GM13976 (cell line): ENCODE data around the gene AJM1.

Source experiments
- DNase-seq: peaks from one replicate; pipeline ENCODE4 v3.0.0; 2012; ENCODE audit warnings: low spot score
- in situ Hi-C: fragments of 300-500 bp; cut with MboI; formaldehyde crosslinking; loops from one replicate; pipeline ENCODE4 v1.12.0; 2022; ENCODE audit warnings: low sequenced_read_pairs, mixed read lengths, inconsistent platforms; ENCODE audit not compliant: unreplicated experiment
- TF ChIP-seq, protein P1 (sequence below): IDR thresholded peaks from 2 replicates; pipeline ENCODE4 v1.5.1; 2012; ENCODE audit warnings: borderline replicate concordance, mild to moderate bottlenecking; ENCODE audit not compliant: insufficient read depth; ENCODE audit errors: extremely low read depth, missing control alignments, control extremely low read depth

AJM1 gene

DNA sequence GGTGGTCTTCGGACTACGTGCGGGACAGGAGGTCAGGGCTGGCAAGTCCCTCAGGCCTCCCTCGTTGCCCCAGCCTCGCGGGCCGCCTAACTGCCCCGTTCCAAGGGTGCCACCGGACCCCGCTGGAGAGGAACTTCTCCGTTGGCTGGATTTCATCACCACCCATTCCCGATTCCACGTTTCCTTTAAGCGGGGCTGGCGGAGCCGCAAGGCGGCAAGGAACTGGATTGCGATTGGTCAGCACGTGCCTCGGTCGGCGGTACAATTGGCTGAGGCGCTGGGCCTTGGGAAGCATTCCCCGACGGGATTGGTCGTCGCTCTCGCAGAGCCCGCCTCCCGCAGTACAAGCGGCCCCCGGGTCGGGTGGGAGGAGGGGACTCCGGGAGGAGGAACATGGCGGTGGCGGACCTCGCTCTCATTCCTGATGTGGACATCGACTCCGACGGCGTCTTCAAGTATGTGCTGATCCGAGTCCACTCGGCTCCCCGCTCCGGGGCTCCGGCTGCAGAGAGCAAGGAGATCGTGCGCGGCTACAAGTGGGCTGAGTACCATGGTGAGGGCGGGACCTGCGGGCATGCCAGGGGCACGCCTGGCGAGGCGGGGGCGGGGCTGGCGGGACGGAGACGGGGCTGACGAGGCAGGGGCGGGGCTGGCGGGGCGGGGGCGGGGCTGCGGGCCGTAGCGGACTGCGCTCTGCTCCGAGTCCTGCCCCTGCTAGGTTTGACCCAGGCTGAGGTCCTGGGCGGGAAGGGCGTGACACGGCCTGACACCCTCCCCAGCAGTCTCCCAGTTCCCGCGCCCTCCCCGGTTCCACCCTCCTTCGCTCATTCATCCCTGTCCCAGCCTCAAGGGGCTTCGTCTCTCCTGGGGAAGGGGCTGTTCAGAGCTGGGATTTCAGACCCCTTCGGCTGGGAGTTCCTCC, 7.0 kb downstream of the AJM1 start, which contains the start of gene PHPT1:
Gene PHPT1 (plus strand): TSS at position 372 of the 922 bp plus-strand sequence. CDS start 22 bp downstream, at position 394.
- DNase-seq: peak; percentile 100
- in situ Hi-C loops: no loop called here
- TF ChIP-seq, protein P1, sequence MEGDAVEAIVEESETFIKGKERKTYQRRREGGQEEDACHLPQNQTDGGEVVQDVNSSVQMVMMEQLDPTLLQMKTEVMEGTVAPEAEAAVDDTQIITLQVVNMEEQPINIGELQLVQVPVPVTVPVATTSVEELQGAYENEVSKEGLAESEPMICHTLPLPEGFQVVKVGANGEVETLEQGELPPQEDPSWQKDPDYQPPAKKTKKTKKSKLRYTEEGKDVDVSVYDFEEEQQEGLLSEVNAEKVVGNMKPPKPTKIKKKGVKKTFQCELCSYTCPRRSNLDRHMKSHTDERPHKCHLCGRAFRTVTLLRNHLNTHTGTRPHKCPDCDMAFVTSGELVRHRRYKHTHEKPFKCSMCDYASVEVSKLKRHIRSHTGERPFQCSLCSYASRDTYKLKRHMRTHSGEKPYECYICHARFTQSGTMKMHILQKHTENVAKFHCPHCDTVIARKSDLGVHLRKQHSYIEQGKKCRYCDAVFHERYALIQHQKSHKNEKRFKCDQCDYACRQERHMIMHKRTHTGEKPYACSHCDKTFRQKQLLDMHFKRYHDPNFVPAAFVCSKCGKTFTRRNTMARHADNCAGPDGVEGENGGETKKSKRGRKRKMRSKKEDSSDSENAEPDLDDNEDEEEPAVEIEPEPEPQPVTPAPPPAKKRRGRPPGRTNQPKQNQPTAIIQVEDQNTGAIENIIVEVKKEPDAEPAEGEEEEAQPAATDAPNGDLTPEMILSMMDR: no peak

GRCh38 chr9:136849960-136850865, 7.9 kb downstream of the AJM1 start:
- in situ Hi-C loops: no loop called here
- DNase-seq: no peak
- TF ChIP-seq, protein P1: no peak

DNA sequence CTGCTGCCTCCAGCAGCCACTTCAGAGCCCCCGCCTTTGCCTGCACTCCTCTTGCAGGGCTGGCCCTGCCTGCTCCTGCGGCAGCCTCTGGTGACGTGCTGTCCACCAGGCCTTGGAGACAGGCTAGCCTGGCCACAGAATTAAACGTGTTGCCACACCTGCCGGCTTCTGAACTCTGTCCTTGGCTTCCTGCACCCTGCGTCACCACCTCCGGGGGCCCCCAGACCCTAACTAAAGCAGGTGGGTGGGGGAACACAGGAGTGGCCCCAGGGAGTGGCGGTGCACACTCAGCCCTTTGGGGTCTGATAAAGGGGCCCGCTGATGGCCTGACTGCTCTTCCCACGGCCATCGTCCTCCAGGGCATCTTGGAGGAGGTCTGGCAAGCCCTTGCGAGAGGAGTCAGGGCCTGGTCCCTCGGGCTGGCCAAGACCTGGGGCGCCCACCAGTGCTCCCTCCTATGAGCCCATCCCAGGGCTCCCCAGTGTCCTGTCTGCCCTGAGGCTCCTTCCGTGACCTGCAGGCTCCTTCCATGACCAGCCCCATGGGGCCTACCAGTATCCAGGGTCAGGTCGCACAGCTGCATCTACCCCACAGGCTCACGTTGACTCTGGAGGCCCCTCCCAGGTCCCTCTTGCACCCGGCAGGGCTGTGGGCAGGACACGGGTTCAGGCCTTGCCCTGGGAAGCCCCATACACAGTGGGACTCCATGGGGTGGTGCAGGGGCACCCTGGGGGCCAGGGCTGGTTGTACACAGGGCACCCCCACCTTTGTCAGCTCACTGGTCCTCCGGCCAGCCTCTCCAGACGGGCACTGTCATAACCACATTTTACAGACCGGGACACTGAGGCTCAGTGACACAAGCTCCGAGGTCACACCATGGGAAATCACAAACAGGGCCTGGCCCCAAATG, 8.8 kb downstream of the AJM1 start:
- in situ Hi-C loops: no loop called here
- TF ChIP-seq, protein P1: no peak
- DNase-seq: no peak

GRCh38 chr9:136851941-136852663, 9.8 kb downstream of the AJM1 start, which contains the start of gene MAMDC4:
TSS of gene MAMDC4 (plus strand) at chr9:136852346. CDS start at chr9:136852417, 71 bp downstream.
- in situ Hi-C loops: no loop called here
- DNase-seq: no peak

More at GRCh38 chr9:136851941-136852663, 9.8 kb downstream of the AJM1 start, which contains the start of gene MAMDC4:
- TF ChIP-seq, protein P1: no peak
